HCT116 (cell line): ENCODE results near the gene ANKIB1. TPM values are rescaled to one million over a fixed set of nuclear protein-coding genes. Genes with fewer than 3 reads are reported as not detected.

Source experiments
- ATAC-seq: fragments of 200-7000 bp; cut with Tn5 transposase; 2 replicates; pipeline ENCODE4 v1.9.1; 2020; ENCODE audit warnings: mild to moderate bottlenecking, moderate library complexity
- BruUV-seq: library from RNA; stranded (reverse); fragments of 400-500 nt; replicated peaks from 2 replicates; lab custom pipeline; 2021; lab: Mats Ljungman, UMichigan
- CTCF ChIA-PET: fragments of 300-600 bp; sonication (Branson Sonifier 250); formaldehyde crosslinking; loops from one replicate; lab custom pipeline; 2021; ENCODE audit warnings: antibody characterized with exemption; lab: Charles Lee
- POLR2A ChIA-PET: fragments of 300-600, 350-600 bp; sonication (Branson Sonifier 250); formaldehyde crosslinking; loops from one replicate; lab custom pipeline; 2021; ENCODE audit warnings: antibody characterized with exemption; lab: Charles Lee
- RAD21 ChIA-PET, 2 experiments: fragments of 300-600 bp; sonication (Branson Sonifier 250); formaldehyde crosslinking; loops; one replicate each; lab custom pipeline; 2023; ENCODE audit warnings: low total read pairs in 2 of 2; ENCODE audit not compliant: uncharacterized antibody in 2 of 2, unreplicated experiment in 2 of 2, low non-redundant PET in 1 of 2; lab: Charles Lee
- DNase-seq: peaks from one replicate; pipeline ENCODE4 v3.0.0-alpha.2; 2010; ENCODE audit warnings: low read depth, low spot score
- H2AFZ ChIP-seq: fragments of 200-600 bp; shearing (Covaris generic), sonication (generic); 2 replicates; pipeline ENCODE4 v1.6.1; 2017; ENCODE audit warnings: low read depth, mixed run types, mixed read lengths, antibody characterized with exemption, low read length; ENCODE audit not compliant: poor library complexity, severe bottlenecking
- H3K27ac ChIP-seq: 2 replicates; pipeline ENCODE4 v1.5.1; 2012; ENCODE audit warnings: low read depth, low read length
- H3K27me3 ChIP-seq: fragments of 200-600 bp; sonication (generic); 2 replicates; pipeline ENCODE4 v1.6.1; 2016; ENCODE audit warnings: mixed run types, low read length, mixed read lengths; ENCODE audit not compliant: insufficient read depth
- H3K36me3 ChIP-seq, 2 experiments: fragments of 200-500 bp in 1 of 2; fragments of 200-600 bp in 1 of 2; sonication (Bioruptor generic) in 1 of 2; sonication (generic) in 1 of 2; 2 replicates each; pipeline versions ENCODE4 v1.5.1 to v1.6.1; 2014 to 2016; ENCODE audit warnings: low read length in 2 of 2, inconsistent platforms in 1 of 2, mixed read lengths in 1 of 2, mixed run types in 1 of 2; ENCODE audit not compliant: insufficient read depth in 2 of 2, control insufficient read depth in 1 of 2
- H3K4me1 ChIP-seq, 2 experiments: fragments of 200-600 bp in 1 of 2; sonication (generic) in 1 of 2; 2 replicates each; pipeline versions ENCODE4 v1.5.1 to v1.6.1; 2012 to 2017; ENCODE audit warnings: low read length in 2 of 2, inconsistent platforms in 1 of 2, mild to moderate bottlenecking in 1 of 2, mixed read lengths in 1 of 2, mixed run types in 1 of 2, moderate library complexity in 1 of 2; ENCODE audit not compliant: insufficient read depth in 2 of 2, control insufficient read depth in 1 of 2
- H3K4me2 ChIP-seq: fragments of 200-600 bp; sonication (generic); 2 replicates; pipeline ENCODE4 v1.6.1; 2017; ENCODE audit warnings: mixed run types, low read length, mixed read lengths
- H3K4me3 ChIP-seq, 2 experiments: fragments of 200-600 bp in 1 of 2; sonication (generic) in 1 of 2; replicated peaks in 1 of 2; 2 replicates each; pipeline ENCODE4 v1.5.1; 2011 to 2016; ENCODE audit warnings: low read length in 2 of 2, control low read depth in 1 of 2, low read depth in 1 of 2, mild to moderate bottlenecking in 1 of 2, mixed read lengths in 1 of 2, mixed run types in 1 of 2
- H3K79me2 ChIP-seq: fragments of 200-600 bp; sonication (generic); 2 replicates; pipeline ENCODE4 v1.6.1; 2017; ENCODE audit warnings: mild to moderate bottlenecking, mixed run types, low read length, moderate library complexity, mixed read lengths; ENCODE audit not compliant: insufficient read depth
- H3K9ac ChIP-seq: fragments of 200-600 bp; sonication (generic); 2 replicates; pipeline ENCODE4 v1.6.1; 2016; ENCODE audit warnings: low read length, mixed read lengths
- H3K9me2 ChIP-seq: fragments of 200-600 bp; sonication (generic), shearing (Covaris generic); 2 replicates; pipeline ENCODE4 v1.6.1; 2017; ENCODE audit warnings: mixed run types, mild to moderate bottlenecking, moderate library complexity; ENCODE audit not compliant: insufficient read depth
- H3K9me3 ChIP-seq, 2 experiments: fragments of 200-500 bp in 1 of 2; fragments of 200-600 bp in 1 of 2; sonication (Bioruptor generic) in 1 of 2; sonication (generic) in 1 of 2; 2 replicates each; pipeline ENCODE4 v1.6.1; 2014 to 2017; ENCODE audit warnings: low read length in 2 of 2, mixed read lengths in 2 of 2, inconsistent platforms in 1 of 2, low read depth in 1 of 2, mild to moderate bottlenecking in 1 of 2, mixed run types in 1 of 2, moderate library complexity in 1 of 2; ENCODE audit not compliant: control insufficient read depth in 1 of 2, insufficient read depth in 1 of 2
- H4K20me1 ChIP-seq: fragments of 200-600 bp; sonication (generic), shearing (Covaris generic); 2 replicates; pipeline ENCODE4 v1.6.1; 2017; ENCODE audit warnings: mixed run types, mild to moderate bottlenecking, moderate library complexity; ENCODE audit not compliant: insufficient read depth
- CBX3 ChIP-seq: IDR thresholded peaks from 2 replicates; pipeline ENCODE4 v1.6.1; 2012; ENCODE audit warnings: low read depth
- CEBPB ChIP-seq: IDR thresholded peaks from 2 replicates; pipeline ENCODE4 v1.6.1; 2012; ENCODE audit warnings: low read depth
- CTCF ChIP-seq, 3 experiments: fragments of 200-600 bp in 1 of 3; sonication (generic) in 1 of 3; IDR thresholded peaks in 2 of 3; conservative IDR thresholded peaks in 1 of 3; 2 replicates each; pipeline ENCODE4 v1.5.1; 2012 to 2017; ENCODE audit warnings: low read depth in 2 of 3, low read length in 2 of 3, antibody characterized with exemption in 1 of 3, borderline replicate concordance in 1 of 3, control low read depth in 1 of 3, mild to moderate bottlenecking in 1 of 3, mixed read lengths in 1 of 3, mixed run types in 1 of 3, moderate library complexity in 1 of 3; ENCODE audit not compliant: insufficient read depth in 1 of 3
- EGR1 ChIP-seq: IDR thresholded peaks from 2 replicates; pipeline ENCODE4 v1.6.1; 2012; ENCODE audit warnings: low read depth
- ELF1 ChIP-seq: IDR thresholded peaks from 2 replicates; pipeline ENCODE4 v1.6.1; 2012; ENCODE audit warnings: low read depth, borderline replicate concordance
- EZH2 ChIP-seq: fragments of 200-600 bp; sonication (generic); IDR thresholded peaks from 2 replicates; pipeline ENCODE4 v1.6.1; 2017; ENCODE audit warnings: antibody characterized with exemption, mixed run types
- EZH2phosphoT487 ChIP-seq: fragments of 200-600 bp; IDR thresholded peaks from 2 replicates; pipeline ENCODE4 v1.6.1; 2018; ENCODE audit warnings: antibody characterized with exemption, borderline replicate concordance
- MAX ChIP-seq: IDR thresholded peaks from 2 replicates; pipeline ENCODE4 v1.6.1; 2012
- POLR2A ChIP-seq: IDR thresholded peaks from 2 replicates; pipeline ENCODE4 v1.7.0; 2011; ENCODE audit warnings: borderline replicate concordance; ENCODE audit not compliant: insufficient read depth, insufficient read length; ENCODE audit errors: extremely low read depth
- POLR2AphosphoS5 ChIP-seq: IDR thresholded peaks from 2 replicates; pipeline ENCODE4 v1.6.1; 2011; ENCODE audit warnings: mild to moderate bottlenecking, low read depth, low read length, moderate library complexity
- RAD21 ChIP-seq: IDR thresholded peaks from 2 replicates; pipeline ENCODE4 v1.6.1; 2012; ENCODE audit warnings: low read depth, mild to moderate bottlenecking
- SIN3A ChIP-seq: IDR thresholded peaks from 2 replicates; pipeline ENCODE4 v1.6.1; 2012; ENCODE audit warnings: low read depth
- SP1 ChIP-seq: IDR thresholded peaks from 2 replicates; pipeline ENCODE4 v1.6.1; 2012; ENCODE audit warnings: low read depth
- TCF7L2 ChIP-seq: IDR thresholded peaks from 2 replicates; pipeline ENCODE4 v1.7.0; 2011; ENCODE audit warnings: borderline replicate concordance, inconsistent platforms; ENCODE audit not compliant: insufficient read depth, insufficient read length; ENCODE audit errors: extremely low read depth
- YY1 ChIP-seq: IDR thresholded peaks from 2 replicates; pipeline ENCODE4 v1.6.1; 2011; ENCODE audit warnings: low read length, low read depth, moderate library complexity, mild to moderate bottlenecking; ENCODE audit not compliant: insufficient replicate concordance; ENCODE audit errors: extremely low read depth
- ZFX ChIP-seq: fragments of 450-650 bp; IDR thresholded peaks from 2 replicates; pipeline ENCODE4 v1.6.1; 2017
- ZNF274 ChIP-seq: fragments of 200-500 bp; sonication (Bioruptor generic); IDR thresholded peaks from 2 replicates; pipeline ENCODE4 v1.6.1; 2014; ENCODE audit warnings: mild to moderate bottlenecking, low read depth, low read length, inconsistent platforms
- intact Hi-C: fragments of 100-400 bp; cut with micrococcal nuclease; formaldehyde crosslinking; loops from 2 replicates; pipeline ENCODE4 v1.10.0; 2022
- total RNA-seq: library from RNA; stranded (reverse); gene quantifications from one replicate; pipeline ENCODE4 v1.2.1, GENCODE V29; 2021; ENCODE audit not compliant: unreplicated experiment
- TF ChIP-seq, protein P1 (sequence below): IDR thresholded peaks from 2 replicates; pipeline ENCODE4 v1.6.1; 2012; ENCODE audit warnings: low read depth
- TF ChIP-seq, protein P2 (sequence below): IDR thresholded peaks from 2 replicates; pipeline ENCODE4 v1.6.1; 2011; ENCODE audit warnings: mild to moderate bottlenecking, low read length, moderate library complexity; ENCODE audit not compliant: insufficient replicate concordance; ENCODE audit errors: extremely low read depth

The ANKIB1 gene
- total RNA-seq, 1 experiment from 2014 or later, result 41.2 TPM

- Histone ChIP-seq H3K9ac (no peak overlapping the region), H3K27ac (no peak overlapping the region), H3K4me3 (no peak overlapping the region), H3K36me3 (no peaks in the 10 kb centered on the region; a peak in 1 of 4 replicates), H3K9me3 (no peaks in the 10 kb centered on the region; a peak in 1 of 4 replicates), H3K4me1 (no peaks in the 10 kb centered on the region), H3K27me3 (no peaks in the 10 kb centered on the region), H3K9me2 (no peaks in the 10 kb centered on the region), H2AFZ (no peak overlapping the region), H4K20me1 (no peaks in the 10 kb centered on the region; the same call in 1 of the 2 replicates), H3K79me2 (no peaks in the 10 kb centered on the region), H3K4me2 (no peak overlapping the region)
- CTCF ChIA-PET, result no interaction called here
- no TSS peak for BruUV-seq
- POLR2A ChIA-PET, result no interaction called here
- RAD21 ChIA-PET, result no interaction called here
- intact Hi-C loops, result no loop called here
- TF ChIP-seq EZH2 (no peak), ZNF274 (no peak), EZH2phosphoT487 (no peak), ELF1 (no peak), SP1 (no peak), POLR2AphosphoS5 (no peak), MAX (no peak), EGR1 (no peak), ZFX (no peak), CEBPB (no peak), SIN3A (no peak), CTCF (IDR thresholded peaks at IDR 0.05 in 2 of 3, conservative IDR thresholded peaks at IDR 0.05 in 1 of 3; ENCODE audit: borderline replicate concordance in 1 of 3, insufficient read depth in 1 of 3, low read depth in 2 of 3, low read length in 2 of 3) (no peak), POLR2A (no peak), CBX3 (no peak), TCF7L2 (no peak), RAD21 (no peak), YY1 (no peak)
- TF ChIP-seq, protein P1, sequence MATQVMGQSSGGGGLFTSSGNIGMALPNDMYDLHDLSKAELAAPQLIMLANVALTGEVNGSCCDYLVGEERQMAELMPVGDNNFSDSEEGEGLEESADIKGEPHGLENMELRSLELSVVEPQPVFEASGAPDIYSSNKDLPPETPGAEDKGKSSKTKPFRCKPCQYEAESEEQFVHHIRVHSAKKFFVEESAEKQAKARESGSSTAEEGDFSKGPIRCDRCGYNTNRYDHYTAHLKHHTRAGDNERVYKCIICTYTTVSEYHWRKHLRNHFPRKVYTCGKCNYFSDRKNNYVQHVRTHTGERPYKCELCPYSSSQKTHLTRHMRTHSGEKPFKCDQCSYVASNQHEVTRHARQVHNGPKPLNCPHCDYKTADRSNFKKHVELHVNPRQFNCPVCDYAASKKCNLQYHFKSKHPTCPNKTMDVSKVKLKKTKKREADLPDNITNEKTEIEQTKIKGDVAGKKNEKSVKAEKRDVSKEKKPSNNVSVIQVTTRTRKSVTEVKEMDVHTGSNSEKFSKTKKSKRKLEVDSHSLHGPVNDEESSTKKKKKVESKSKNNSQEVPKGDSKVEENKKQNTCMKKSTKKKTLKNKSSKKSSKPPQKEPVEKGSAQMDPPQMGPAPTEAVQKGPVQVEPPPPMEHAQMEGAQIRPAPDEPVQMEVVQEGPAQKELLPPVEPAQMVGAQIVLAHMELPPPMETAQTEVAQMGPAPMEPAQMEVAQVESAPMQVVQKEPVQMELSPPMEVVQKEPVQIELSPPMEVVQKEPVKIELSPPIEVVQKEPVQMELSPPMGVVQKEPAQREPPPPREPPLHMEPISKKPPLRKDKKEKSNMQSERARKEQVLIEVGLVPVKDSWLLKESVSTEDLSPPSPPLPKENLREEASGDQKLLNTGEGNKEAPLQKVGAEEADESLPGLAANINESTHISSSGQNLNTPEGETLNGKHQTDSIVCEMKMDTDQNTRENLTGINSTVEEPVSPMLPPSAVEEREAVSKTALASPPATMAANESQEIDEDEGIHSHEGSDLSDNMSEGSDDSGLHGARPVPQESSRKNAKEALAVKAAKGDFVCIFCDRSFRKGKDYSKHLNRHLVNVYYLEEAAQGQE, result no peak
- TF ChIP-seq, protein P2, sequence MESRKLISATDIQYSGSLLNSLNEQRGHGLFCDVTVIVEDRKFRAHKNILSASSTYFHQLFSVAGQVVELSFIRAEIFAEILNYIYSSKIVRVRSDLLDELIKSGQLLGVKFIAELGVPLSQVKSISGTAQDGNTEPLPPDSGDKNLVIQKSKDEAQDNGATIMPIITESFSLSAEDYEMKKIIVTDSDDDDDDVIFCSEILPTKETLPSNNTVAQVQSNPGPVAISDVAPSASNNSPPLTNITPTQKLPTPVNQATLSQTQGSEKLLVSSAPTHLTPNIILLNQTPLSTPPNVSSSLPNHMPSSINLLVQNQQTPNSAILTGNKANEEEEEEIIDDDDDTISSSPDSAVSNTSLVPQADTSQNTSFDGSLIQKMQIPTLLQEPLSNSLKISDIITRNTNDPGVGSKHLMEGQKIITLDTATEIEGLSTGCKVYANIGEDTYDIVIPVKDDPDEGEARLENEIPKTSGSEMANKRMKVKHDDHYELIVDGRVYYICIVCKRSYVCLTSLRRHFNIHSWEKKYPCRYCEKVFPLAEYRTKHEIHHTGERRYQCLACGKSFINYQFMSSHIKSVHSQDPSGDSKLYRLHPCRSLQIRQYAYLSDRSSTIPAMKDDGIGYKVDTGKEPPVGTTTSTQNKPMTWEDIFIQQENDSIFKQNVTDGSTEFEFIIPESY, result no peak
- ATAC-seq (no peak), DNase-seq (no peak)
These were observed 91.0 kb downstream of the ANKIB1 start for GRCh38 chr7:92336662-92337340.
